ENCODE data around the gene GPR141.

DNA sequence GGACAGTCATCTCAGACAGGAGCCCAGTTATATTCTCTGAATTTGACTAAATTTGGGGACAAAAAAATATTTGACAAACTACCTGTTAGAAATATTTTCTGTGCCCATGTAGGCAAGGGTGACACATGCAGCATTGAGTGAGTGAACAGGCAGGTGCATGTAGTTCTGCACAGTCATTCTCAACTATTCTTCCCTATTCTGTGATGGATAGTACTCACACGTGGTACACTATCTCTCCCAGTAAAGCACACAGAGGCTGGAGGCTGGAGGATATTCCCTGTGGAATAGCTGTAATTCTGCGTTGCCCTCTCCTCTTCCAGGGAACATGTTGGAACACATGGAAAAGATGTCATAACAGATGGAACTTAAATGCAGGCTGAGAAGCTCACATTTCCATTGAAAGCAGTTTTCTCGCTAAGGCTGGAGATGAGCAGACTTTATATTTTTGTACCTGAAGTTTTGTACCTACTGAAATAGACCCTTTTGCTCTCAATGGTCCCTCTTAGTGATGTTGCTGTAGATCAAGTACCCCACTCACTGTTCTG lies 75.0 kb downstream of the GPR141 start:
- TF ChIP-seq, protein P1, sequence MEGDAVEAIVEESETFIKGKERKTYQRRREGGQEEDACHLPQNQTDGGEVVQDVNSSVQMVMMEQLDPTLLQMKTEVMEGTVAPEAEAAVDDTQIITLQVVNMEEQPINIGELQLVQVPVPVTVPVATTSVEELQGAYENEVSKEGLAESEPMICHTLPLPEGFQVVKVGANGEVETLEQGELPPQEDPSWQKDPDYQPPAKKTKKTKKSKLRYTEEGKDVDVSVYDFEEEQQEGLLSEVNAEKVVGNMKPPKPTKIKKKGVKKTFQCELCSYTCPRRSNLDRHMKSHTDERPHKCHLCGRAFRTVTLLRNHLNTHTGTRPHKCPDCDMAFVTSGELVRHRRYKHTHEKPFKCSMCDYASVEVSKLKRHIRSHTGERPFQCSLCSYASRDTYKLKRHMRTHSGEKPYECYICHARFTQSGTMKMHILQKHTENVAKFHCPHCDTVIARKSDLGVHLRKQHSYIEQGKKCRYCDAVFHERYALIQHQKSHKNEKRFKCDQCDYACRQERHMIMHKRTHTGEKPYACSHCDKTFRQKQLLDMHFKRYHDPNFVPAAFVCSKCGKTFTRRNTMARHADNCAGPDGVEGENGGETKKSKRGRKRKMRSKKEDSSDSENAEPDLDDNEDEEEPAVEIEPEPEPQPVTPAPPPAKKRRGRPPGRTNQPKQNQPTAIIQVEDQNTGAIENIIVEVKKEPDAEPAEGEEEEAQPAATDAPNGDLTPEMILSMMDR (IDR thresholded peaks at IDR 0.05 in 2 of 3, conservative IDR thresholded peaks at IDR 0.05 in 1 of 3; ENCODE audit: borderline replicate concordance in 1 of 3, insufficient read depth in 1 of 3, low read depth in 2 of 3, low read length in 2 of 3): no peak
- TF ChIP-seq CEBPB (IDR thresholded peaks at IDR 0.05; ENCODE audit: low read depth) (no peak), POLR2A (IDR thresholded peaks at IDR 0.05; ENCODE audit: borderline replicate concordance, extremely low read depth, insufficient read depth, insufficient read length) (no peak), POLR2AphosphoS5 (IDR thresholded peaks at IDR 0.05; ENCODE audit: low read depth, low read length) (no peak), JUND (IDR thresholded peaks at IDR 0.05) (no peak), RAD21 (IDR thresholded peaks at IDR 0.05; ENCODE audit: low read depth) (no peak), TCF7L2 (IDR thresholded peaks at IDR 0.05; ENCODE audit: borderline replicate concordance, extremely low read depth, insufficient read depth, insufficient read length) (no peak), ZNF274 (IDR thresholded peaks at IDR 0.05; ENCODE audit: low read depth, low read length) (no peak), ZFX (IDR thresholded peaks at IDR 0.05) (no peak), SRF (IDR thresholded peaks at IDR 0.05; ENCODE audit: low read depth) (no peak), SIN3A (IDR thresholded peaks at IDR 0.05; ENCODE audit: low read depth) (no peak), EZH2 (IDR thresholded peaks at IDR 0.05) (no peak)
- TF ChIP-seq, protein P2, sequence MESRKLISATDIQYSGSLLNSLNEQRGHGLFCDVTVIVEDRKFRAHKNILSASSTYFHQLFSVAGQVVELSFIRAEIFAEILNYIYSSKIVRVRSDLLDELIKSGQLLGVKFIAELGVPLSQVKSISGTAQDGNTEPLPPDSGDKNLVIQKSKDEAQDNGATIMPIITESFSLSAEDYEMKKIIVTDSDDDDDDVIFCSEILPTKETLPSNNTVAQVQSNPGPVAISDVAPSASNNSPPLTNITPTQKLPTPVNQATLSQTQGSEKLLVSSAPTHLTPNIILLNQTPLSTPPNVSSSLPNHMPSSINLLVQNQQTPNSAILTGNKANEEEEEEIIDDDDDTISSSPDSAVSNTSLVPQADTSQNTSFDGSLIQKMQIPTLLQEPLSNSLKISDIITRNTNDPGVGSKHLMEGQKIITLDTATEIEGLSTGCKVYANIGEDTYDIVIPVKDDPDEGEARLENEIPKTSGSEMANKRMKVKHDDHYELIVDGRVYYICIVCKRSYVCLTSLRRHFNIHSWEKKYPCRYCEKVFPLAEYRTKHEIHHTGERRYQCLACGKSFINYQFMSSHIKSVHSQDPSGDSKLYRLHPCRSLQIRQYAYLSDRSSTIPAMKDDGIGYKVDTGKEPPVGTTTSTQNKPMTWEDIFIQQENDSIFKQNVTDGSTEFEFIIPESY (IDR thresholded peaks at IDR 0.05; ENCODE audit: extremely low read depth, insufficient replicate concordance, low read length): no peak
- TF ChIP-seq, protein P3, sequence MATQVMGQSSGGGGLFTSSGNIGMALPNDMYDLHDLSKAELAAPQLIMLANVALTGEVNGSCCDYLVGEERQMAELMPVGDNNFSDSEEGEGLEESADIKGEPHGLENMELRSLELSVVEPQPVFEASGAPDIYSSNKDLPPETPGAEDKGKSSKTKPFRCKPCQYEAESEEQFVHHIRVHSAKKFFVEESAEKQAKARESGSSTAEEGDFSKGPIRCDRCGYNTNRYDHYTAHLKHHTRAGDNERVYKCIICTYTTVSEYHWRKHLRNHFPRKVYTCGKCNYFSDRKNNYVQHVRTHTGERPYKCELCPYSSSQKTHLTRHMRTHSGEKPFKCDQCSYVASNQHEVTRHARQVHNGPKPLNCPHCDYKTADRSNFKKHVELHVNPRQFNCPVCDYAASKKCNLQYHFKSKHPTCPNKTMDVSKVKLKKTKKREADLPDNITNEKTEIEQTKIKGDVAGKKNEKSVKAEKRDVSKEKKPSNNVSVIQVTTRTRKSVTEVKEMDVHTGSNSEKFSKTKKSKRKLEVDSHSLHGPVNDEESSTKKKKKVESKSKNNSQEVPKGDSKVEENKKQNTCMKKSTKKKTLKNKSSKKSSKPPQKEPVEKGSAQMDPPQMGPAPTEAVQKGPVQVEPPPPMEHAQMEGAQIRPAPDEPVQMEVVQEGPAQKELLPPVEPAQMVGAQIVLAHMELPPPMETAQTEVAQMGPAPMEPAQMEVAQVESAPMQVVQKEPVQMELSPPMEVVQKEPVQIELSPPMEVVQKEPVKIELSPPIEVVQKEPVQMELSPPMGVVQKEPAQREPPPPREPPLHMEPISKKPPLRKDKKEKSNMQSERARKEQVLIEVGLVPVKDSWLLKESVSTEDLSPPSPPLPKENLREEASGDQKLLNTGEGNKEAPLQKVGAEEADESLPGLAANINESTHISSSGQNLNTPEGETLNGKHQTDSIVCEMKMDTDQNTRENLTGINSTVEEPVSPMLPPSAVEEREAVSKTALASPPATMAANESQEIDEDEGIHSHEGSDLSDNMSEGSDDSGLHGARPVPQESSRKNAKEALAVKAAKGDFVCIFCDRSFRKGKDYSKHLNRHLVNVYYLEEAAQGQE (IDR thresholded peaks at IDR 0.05; ENCODE audit: low read depth): no peak
